OCI-LY3 (cell line): ENCODE measurements around the gene PCDHGA6.

ENCODE experiments used
- EZH2phosphoT487 ChIP-seq: fragments of 200-600 bp; shearing (Covaris generic); IDR thresholded peaks from 2 replicates; pipeline ENCODE4 v1.6.1; 2018; ENCODE audit warnings: antibody characterized with exemption, mixed run types, low read depth
- TF ChIP-seq, protein P1 (sequence below): fragments of 200-600, 300-600 bp; sonication (generic); IDR thresholded peaks from 2 replicates; pipeline ENCODE4 v1.5.1; 2014; ENCODE audit warnings: antibody characterized with exemption, low read length, low read depth

DNA sequence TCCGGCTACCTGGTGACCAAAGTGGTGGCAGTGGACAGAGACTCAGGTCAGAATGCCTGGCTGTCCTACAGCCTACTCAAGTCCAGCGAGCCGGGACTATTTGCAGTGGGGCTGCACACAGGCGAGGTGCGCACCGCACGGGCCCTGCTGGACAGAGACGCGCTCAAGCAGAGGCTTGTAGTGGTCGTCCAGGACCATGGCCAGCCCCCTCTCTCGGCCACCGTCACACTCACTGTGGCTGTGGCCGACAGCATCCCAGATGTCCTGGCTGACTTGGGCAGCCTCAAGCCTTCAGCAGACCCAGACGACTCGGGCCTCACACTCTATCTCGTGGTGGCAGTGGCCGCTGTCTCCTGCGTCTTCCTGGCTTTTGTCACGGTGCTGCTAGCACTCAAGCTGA, 16.7 kb upstream of the PCDHGA6 start:
- TF ChIP-seq, protein P1, sequence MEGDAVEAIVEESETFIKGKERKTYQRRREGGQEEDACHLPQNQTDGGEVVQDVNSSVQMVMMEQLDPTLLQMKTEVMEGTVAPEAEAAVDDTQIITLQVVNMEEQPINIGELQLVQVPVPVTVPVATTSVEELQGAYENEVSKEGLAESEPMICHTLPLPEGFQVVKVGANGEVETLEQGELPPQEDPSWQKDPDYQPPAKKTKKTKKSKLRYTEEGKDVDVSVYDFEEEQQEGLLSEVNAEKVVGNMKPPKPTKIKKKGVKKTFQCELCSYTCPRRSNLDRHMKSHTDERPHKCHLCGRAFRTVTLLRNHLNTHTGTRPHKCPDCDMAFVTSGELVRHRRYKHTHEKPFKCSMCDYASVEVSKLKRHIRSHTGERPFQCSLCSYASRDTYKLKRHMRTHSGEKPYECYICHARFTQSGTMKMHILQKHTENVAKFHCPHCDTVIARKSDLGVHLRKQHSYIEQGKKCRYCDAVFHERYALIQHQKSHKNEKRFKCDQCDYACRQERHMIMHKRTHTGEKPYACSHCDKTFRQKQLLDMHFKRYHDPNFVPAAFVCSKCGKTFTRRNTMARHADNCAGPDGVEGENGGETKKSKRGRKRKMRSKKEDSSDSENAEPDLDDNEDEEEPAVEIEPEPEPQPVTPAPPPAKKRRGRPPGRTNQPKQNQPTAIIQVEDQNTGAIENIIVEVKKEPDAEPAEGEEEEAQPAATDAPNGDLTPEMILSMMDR: no peak
- TF ChIP-seq EZH2phosphoT487: no peak
